ENCODE data around the gene DHX57. TPM values are rescaled to one million over a fixed set of nuclear protein-coding genes. Genes with fewer than 3 reads are reported as not detected.
A peak's percentile ranks its signal among the peaks of the same experiment; 100 is the strongest.

Gene DHX57
- total RNA-seq, 2 donors from 2014 or later: 11.9 to 50.4 TPM

GRCh38 chr2:38911191-38911590 is 35.5 kb upstream of the DHX57 start:
- H3K27ac ChIP-seq: no peak overlapping the region
- no peak for TF ChIP-seq CTCF (IDR thresholded peaks at IDR 0.05)
- H3K27me3 ChIP-seq (replicated peaks; ENCODE audit: insufficient read depth): no peaks in the 10 kb centered on the region
- H3K4me3 ChIP-seq: no peak overlapping the region
- peaks cover 0 to 9% of the 10 kb centered on the region in 2 donors for H3K4me1 ChIP-seq (ENCODE audit: control insufficient read depth in 1 of 2, low read depth in 2 of 2)
- DNase-seq (ENCODE audit: low spot score): no peak
- H3K36me3 ChIP-seq: no peaks in the 10 kb centered on the region
- H3K9me3 ChIP-seq: no peaks in the 10 kb centered on the region
- no peak for ATAC-seq (ENCODE audit: insufficient number of reproducible peaks, low FRiP score, low read depth)

GRCh38 chr2:38909872-38910271 is 34.1 kb upstream of the DHX57 start:
- no peak for TF ChIP-seq CTCF (IDR thresholded peaks at IDR 0.05)
- no peak for ATAC-seq (ENCODE audit: insufficient number of reproducible peaks, low FRiP score, low read depth)
- Histone ChIP-seq H3K4me1 (ENCODE audit: control insufficient read depth in 1 of 2, low read depth in 2 of 2) (peaks cover 0 to 9% of the 10 kb centered on the region in 2 donors), H3K27ac (no peak overlapping the region), H3K4me3 (no peak overlapping the region), H3K27me3 (replicated peaks; ENCODE audit: insufficient read depth) (no peaks in the 10 kb centered on the region), H3K36me3 (no peaks in the 10 kb centered on the region), H3K9me3 (no peaks in the 10 kb centered on the region)
- DNase-seq (ENCODE audit: low spot score): no peak

- DNase-seq (ENCODE audit: low spot score) (no peak), ATAC-seq (ENCODE audit: insufficient number of reproducible peaks, low FRiP score, low read depth) (no peak)
- Histone ChIP-seq H3K4me3 (no peak overlapping the region), H3K36me3 (no peaks in the 10 kb centered on the region), H3K4me1 (ENCODE audit: control insufficient read depth in 1 of 2, low read depth in 2 of 2) (peaks cover 0 to 9% of the 10 kb centered on the region in 2 donors), H3K9me3 (no peaks in the 10 kb centered on the region), H3K27ac (no peak overlapping the region), H3K27me3 (replicated peaks; ENCODE audit: insufficient read depth) (no peaks in the 10 kb centered on the region)
- no peak for TF ChIP-seq CTCF (IDR thresholded peaks at IDR 0.05)
Measured at GRCh38 chr2:38907743-38908562, 32.2 kb upstream of the DHX57 start.

GRCh38 chr2:38907242-38907641 is 31.5 kb upstream of the DHX57 start:
- DNase-seq (ENCODE audit: low spot score) (no peak), ATAC-seq (ENCODE audit: insufficient number of reproducible peaks, low FRiP score, low read depth) (peak; percentile 36)
- no peak for TF ChIP-seq CTCF (IDR thresholded peaks at IDR 0.05)
- H3K27ac ChIP-seq: no peak overlapping the region
- no peaks in the 10 kb centered on the region for H3K9me3 ChIP-seq
- no peak overlapping the region for H3K4me3 ChIP-seq
- no peaks in the 10 kb centered on the region for H3K27me3 ChIP-seq (replicated peaks; ENCODE audit: insufficient read depth)
- no peaks in the 10 kb centered on the region for H3K36me3 ChIP-seq
- peaks cover 0 to 9% of the 10 kb centered on the region in 2 donors for H3K4me1 ChIP-seq (ENCODE audit: control insufficient read depth in 1 of 2, low read depth in 2 of 2)

GRCh38 chr2:38905251-38905650 is 29.5 kb upstream of the DHX57 start:
- TF ChIP-seq CTCF (IDR thresholded peaks at IDR 0.05): no peak
- Histone ChIP-seq H3K9me3 (no peaks in the 10 kb centered on the region), H3K4me1 (ENCODE audit: control insufficient read depth in 1 of 2, low read depth in 2 of 2) (peaks cover 0 to 9% of the 10 kb centered on the region in 2 donors), H3K36me3 (no peaks in the 10 kb centered on the region), H3K27me3 (replicated peaks; ENCODE audit: insufficient read depth) (no peaks in the 10 kb centered on the region), H3K4me3 (no peak overlapping the region), H3K27ac (no peak overlapping the region)
- DNase-seq (ENCODE audit: low spot score) (no peak), ATAC-seq (ENCODE audit: insufficient number of reproducible peaks, low FRiP score, low read depth) (no peak)
